HepG2 (cell line): ENCODE results near the gene ARFGAP2. TPM values are rescaled to one million over a fixed set of nuclear protein-coding genes. Genes with fewer than 3 reads are reported as not detected.
A peak's percentile ranks its signal among the peaks of the same experiment; 100 is the strongest.

Source experiments
- AGO1 ChIP-seq: fragments of 200-400 bp; formaldehyde crosslinking; IDR thresholded peaks from 2 replicates; pipeline ENCODE4 v1.6.1; 2017; ENCODE audit warnings: mild to moderate bottlenecking, low read depth, low read length, moderate library complexity; ENCODE audit not compliant: poor library complexity, severe bottlenecking
- BRD4 ChIP-seq: sonication (generic); formaldehyde crosslinking; IDR thresholded peaks from 2 replicates; pipeline ENCODE4 v1.4.0; 2020; ENCODE audit warnings: missing genetic modification reagents
- ETV5 ChIP-seq: IDR thresholded peaks from 2 replicates; pipeline ENCODE4 v1.6.1; 2018; ENCODE audit warnings: missing biosample characterization, missing genetic modification reagents, inconsistent platforms, borderline replicate concordance
- FOXJ3 ChIP-seq: sonication (generic); formaldehyde crosslinking; IDR thresholded peaks from 2 replicates; pipeline ENCODE4 v1.4.0; 2020; ENCODE audit warnings: missing genetic modification reagents, mild to moderate bottlenecking, borderline replicate concordance
- HDAC1 ChIP-seq: sonication (generic); formaldehyde crosslinking; IDR thresholded peaks from 2 replicates; pipeline ENCODE4 v1.5.1; 2020; ENCODE audit warnings: mild to moderate bottlenecking, missing genetic modification reagents
- HDAC6 ChIP-seq: fragments of 200-600 bp; sonication (generic); IDR thresholded peaks from 2 replicates; pipeline ENCODE4 v1.7.0; 2017; ENCODE audit warnings: mild to moderate bottlenecking, antibody characterized with exemption, low read length, low read depth
- ZNF232 ChIP-seq: sonication (generic); formaldehyde crosslinking; IDR thresholded peaks from 2 replicates; pipeline ENCODE4 v1.4.0; 2020; ENCODE audit warnings: missing genetic modification reagents, borderline replicate concordance
- ZNF274 ChIP-seq: sonication (generic); formaldehyde crosslinking; IDR thresholded peaks from 2 replicates; pipeline ENCODE4 v1.5.1; 2020; ENCODE audit warnings: mild to moderate bottlenecking, missing genetic modification reagents
- ZNF558 ChIP-seq: sonication (generic); formaldehyde crosslinking; IDR thresholded peaks from 2 replicates; pipeline ENCODE4 v1.9.0; 2022; ENCODE audit warnings: mild to moderate bottlenecking, missing genetic modification reagents, borderline replicate concordance
- ZNF703 ChIP-seq: sonication (generic); formaldehyde crosslinking; IDR thresholded peaks from 2 replicates; pipeline ENCODE4 v1.5.1; 2020; ENCODE audit warnings: missing genetic modification reagents, mild to moderate bottlenecking, moderate library complexity, borderline replicate concordance
- ZNF883 ChIP-seq: sonication (generic); formaldehyde crosslinking; IDR thresholded peaks from 2 replicates; pipeline ENCODE4 v1.5.1; 2020; ENCODE audit warnings: mild to moderate bottlenecking, missing genetic modification reagents; ENCODE audit errors: not compliant biosample characterization
- polyA plus RNA-seq, 8 experiments: library from polyadenylated mRNA; depleted of rRNA in 3 of 8; stranded (reverse) in 7 of 8; unstranded in 1 of 8; fragments of >200 nt; fragmentation: Illumina TruSeq in 4 of 8; extraction: Trizol in 4 of 8; gene quantifications; 2 replicates each; pipeline versions ENCODE4 v1.2.1 to v1.2.3, GENCODE V29; 2011 to 2016; ENCODE audit warnings: low read depth in 4 of 8, missing spikeins in 1 of 8, mixed read lengths in 1 of 8; ENCODE audit not compliant: insufficient read depth in 1 of 8
- total RNA-seq, 5 experiments: library from RNA; depleted of rRNA; stranded (reverse); fragments of >200 nt; fragmentation: Illumina TruSeq; extraction: Trizol; gene quantifications; 2 replicates each; pipeline ENCODE4 v1.2.3, GENCODE V29; 2016; ENCODE audit warnings: low read depth in 1 of 5
- TF ChIP-seq, protein P1 (sequence below): sonication (generic); formaldehyde crosslinking; conservative IDR thresholded peaks from 2 replicates; pipeline ENCODE4 v1.4.0; 2020; ENCODE audit warnings: missing genetic modification reagents
- TF ChIP-seq, protein P2 (sequence below): sonication (generic); formaldehyde crosslinking; IDR thresholded peaks from 2 replicates; pipeline ENCODE4 v1.5.1; 2020; ENCODE audit warnings: mild to moderate bottlenecking, missing genetic modification reagents
- TF ChIP-seq, protein P3 (sequence below): sonication (generic); formaldehyde crosslinking; IDR thresholded peaks from 2 replicates; pipeline ENCODE4 v1.8.1; 2023; ENCODE audit warnings: missing genetic modification reagents, inconsistent platforms, borderline replicate concordance
- TF ChIP-seq, protein P4 (sequence below), 2 experiments: sonication (generic) in 1 of 2; formaldehyde crosslinking in 1 of 2; IDR thresholded peaks; 2 replicates each; pipeline versions ENCODE4 v1.4.0 to v1.6.1; 2016 to 2020; ENCODE audit warnings: borderline replicate concordance in 1 of 2, low read depth in 1 of 2, mild to moderate bottlenecking in 1 of 2, missing genetic modification reagents in 1 of 2

The ARFGAP2 gene
- total and polyA plus RNA-seq, 2 of the 13 experiments (the other 11 are each of a cell fraction or from before 2014, with no cell fraction given): 32.3 to 75.3 TPM

DNA sequence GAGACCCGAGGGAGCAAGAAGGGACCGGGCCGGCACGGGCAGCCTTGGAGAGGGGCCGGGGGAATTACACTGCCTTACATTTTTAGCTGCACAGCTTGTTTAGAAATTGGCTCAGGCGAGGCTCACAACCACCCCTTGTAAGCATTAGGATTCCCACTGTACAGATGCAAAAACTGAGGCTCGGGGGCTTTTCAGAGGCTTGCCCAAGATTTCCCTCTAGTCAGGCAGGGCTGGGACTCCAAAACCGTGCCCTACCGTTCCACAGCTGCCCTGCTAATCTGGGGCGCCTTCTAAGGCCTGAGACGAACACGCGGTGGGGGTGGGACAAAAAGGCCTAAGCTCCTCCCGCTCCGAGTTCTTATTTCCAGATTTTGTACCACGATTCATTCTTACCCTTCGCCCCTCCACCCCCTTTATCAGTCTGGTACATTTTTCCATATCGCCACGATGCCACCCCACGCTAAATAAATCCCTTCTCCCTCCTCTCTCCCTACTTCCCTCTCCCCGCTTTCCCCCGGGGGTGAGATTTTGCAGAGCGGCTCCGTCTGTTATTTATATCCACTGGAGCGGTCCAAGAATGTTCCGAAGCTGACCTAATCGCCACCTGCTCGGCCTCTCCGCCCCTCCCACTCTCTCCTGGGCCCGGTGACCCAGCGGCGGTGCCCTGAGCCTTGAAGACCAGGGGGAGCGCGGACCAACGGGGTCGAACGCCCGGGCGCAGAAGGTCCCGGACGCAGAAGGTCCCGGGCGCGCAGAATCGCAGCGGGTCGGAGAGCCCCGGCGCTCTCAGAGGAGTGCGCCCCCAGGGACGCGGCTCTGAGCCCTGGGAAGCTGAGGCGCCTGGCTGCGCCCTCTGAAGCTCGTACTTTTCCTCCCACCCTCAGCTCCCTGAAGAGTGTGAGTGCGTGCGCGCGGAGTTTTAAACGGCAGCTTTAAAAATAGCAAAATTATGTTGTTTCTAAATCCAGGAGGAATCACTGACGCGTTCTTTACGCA, 10.3 kb upstream of the ARFGAP2 start (continued):
- TF ChIP-seq HDAC1 (CRISPR knock-in tag) (peak; percentile 20), ZNF558 (CRISPR knock-in tag) (no peak), ZNF703 (no peak), ZNF883 (CRISPR knock-in tag) (no peak), ZNF232 (CRISPR knock-in tag) (0 out of 2 replicates have a peak, but pooled peaks have one; percentile 64), HDAC6 (no peak), AGO1 (peak; percentile 95), BRD4 (CRISPR knock-in tag) (no peak), ETV5 (CRISPR knock-in tag) (no peak), ZNF274 (CRISPR knock-in tag) (0 out of 2 replicates have a peak, but pooled peaks have one; percentile 30), FOXJ3 (0 out of 2 replicates have a peak, but pooled peaks have one; percentile 22)
- TF ChIP-seq, protein P1, sequence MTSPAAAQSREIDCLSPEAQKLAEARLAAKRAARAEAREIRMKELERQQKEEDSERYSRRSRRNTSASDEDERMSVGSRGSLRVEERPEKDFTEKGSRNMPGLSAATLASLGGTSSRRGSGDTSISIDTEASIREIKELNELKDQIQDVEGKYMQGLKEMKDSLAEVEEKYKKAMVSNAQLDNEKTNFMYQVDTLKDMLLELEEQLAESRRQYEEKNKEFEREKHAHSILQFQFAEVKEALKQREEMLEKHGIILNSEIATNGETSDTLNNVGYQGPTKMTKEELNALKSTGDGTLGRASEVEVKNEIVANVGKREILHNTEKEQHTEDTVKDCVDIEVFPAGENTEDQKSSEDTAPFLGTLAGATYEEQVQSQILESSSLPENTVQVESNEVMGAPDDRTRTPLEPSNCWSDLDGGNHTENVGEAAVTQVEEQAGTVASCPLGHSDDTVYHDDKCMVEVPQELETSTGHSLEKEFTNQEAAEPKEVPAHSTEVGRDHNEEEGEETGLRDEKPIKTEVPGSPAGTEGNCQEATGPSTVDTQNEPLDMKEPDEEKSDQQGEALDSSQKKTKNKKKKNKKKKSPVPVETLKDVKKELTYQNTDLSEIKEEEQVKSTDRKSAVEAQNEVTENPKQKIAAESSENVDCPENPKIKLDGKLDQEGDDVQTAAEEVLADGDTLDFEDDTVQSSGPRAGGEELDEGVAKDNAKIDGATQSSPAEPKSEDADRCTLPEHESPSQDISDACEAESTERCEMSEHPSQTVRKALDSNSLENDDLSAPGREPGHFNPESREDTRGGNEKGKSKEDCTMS (CRISPR knock-in tag): no peak
- TF ChIP-seq, protein P2, sequence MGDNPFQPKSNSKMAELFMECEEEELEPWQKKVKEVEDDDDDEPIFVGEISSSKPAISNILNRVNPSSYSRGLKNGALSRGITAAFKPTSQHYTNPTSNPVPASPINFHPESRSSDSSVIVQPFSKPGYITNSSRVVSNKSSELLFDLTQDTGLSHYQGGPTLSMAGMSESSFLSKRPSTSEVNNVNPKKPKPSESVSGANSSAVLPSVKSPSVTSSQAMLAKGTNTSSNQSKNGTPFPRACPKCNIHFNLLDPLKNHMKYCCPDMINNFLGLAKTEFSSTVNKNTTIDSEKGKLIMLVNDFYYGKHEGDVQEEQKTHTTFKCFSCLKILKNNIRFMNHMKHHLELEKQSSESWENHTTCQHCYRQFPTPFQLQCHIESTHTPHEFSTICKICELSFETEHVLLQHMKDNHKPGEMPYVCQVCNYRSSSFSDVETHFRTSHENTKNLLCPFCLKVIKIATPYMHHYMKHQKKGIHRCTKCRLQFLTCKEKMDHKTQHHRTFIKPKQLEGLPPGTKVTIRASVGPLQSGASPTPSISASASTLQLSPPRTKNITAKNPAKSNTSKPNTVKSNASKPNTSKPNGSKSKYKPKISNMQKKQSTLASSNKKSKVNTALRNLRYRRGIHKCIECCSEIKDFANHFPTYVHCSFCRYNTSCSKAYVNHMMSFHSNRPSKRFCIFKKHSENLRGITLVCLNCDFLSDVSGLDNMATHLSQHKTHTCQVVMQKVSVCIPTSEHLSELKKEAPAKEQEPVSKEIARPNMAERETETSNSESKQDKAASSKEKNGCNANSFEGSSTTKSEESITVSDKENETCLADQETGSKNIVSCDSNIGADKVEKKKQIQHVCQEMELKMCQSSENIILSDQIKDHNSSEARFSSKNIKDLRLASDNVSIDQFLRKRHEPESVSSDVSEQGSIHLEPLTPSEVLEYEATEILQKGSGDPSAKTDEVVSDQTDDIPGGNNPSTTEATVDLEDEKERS (CRISPR knock-in tag): no peak; the same call in 1 of the 2 replicates
- TF ChIP-seq, protein P3, sequence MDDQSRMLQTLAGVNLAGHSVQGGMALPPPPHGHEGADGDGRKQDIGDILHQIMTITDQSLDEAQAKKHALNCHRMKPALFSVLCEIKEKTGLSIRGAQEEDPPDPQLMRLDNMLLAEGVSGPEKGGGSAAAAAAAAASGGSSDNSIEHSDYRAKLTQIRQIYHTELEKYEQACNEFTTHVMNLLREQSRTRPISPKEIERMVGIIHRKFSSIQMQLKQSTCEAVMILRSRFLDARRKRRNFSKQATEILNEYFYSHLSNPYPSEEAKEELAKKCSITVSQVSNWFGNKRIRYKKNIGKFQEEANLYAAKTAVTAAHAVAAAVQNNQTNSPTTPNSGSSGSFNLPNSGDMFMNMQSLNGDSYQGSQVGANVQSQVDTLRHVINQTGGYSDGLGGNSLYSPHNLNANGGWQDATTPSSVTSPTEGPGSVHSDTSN: no peak
- TF ChIP-seq, protein P4, sequence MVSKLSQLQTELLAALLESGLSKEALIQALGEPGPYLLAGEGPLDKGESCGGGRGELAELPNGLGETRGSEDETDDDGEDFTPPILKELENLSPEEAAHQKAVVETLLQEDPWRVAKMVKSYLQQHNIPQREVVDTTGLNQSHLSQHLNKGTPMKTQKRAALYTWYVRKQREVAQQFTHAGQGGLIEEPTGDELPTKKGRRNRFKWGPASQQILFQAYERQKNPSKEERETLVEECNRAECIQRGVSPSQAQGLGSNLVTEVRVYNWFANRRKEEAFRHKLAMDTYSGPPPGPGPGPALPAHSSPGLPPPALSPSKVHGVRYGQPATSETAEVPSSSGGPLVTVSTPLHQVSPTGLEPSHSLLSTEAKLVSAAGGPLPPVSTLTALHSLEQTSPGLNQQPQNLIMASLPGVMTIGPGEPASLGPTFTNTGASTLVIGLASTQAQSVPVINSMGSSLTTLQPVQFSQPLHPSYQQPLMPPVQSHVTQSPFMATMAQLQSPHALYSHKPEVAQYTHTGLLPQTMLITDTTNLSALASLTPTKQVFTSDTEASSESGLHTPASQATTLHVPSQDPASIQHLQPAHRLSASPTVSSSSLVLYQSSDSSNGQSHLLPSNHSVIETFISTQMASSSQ (IDR thresholded peaks at IDR 0.05; ENCODE audit: low read depth): no peak
- TF ChIP-seq, protein P4 (CRISPR knock-in tag; IDR thresholded peaks at IDR 0.05; ENCODE audit: borderline replicate concordance): no peak
